Psoas muscle (tissue), 8 donors: Measurements from ENCODE around the gene ARL5C. TPM values are rescaled to one million over a fixed set of nuclear protein-coding genes. Genes with fewer than 3 reads are reported as not detected.
A peak's percentile ranks its signal among the peaks of the same experiment; 100 is the strongest.

Experiments
- ATAC-seq, 4 donors: fragments of 200-7000 bp; cut with Tn5 transposase; one replicate each; pipeline ENCODE4 v1.9.1; 2020; ENCODE audit warnings: moderate library complexity in 3 of 4, mild to moderate bottlenecking in 2 of 4
- DNase-seq, 2 donors: peaks; one replicate each; pipeline ENCODE4 v3.0.0-alpha.2; 2020
- H3K27ac ChIP-seq: fragments of 200-600 bp; one replicate; pipeline ENCODE4 v1.8.0; 2022
- H3K27me3 ChIP-seq, 3 donors: fragments of 200-600 bp in 1 of 3; one replicate each; pipeline versions ENCODE4 v1.6.1 to v1.8.0; 2013 to 2022; ENCODE audit warnings: low read length in 2 of 3, mild to moderate bottlenecking in 2 of 3, moderate library complexity in 1 of 3; ENCODE audit not compliant: insufficient read depth in 3 of 3
- H3K36me3 ChIP-seq, 2 donors: fragments of 200-600 bp in 1 of 2; one replicate each; pipeline versions ENCODE4 v1.6.1 to v1.8.0; 2013 to 2022; ENCODE audit warnings: low read depth in 1 of 2, mild to moderate bottlenecking in 1 of 2, moderate library complexity in 1 of 2; ENCODE audit not compliant: insufficient read depth in 1 of 2
- H3K4me1 ChIP-seq: fragments of 200-600 bp; one replicate; pipeline ENCODE4 v1.8.0; 2022
- H3K4me3 ChIP-seq: fragments of 200-600 bp; one replicate; pipeline ENCODE4 v1.8.0; 2022; ENCODE audit warnings: mild to moderate bottlenecking
- H3K9me3 ChIP-seq: fragments of 200-600 bp; one replicate; pipeline ENCODE4 v1.8.0; 2022
- CTCF ChIP-seq: fragments of 200-600 bp; IDR thresholded peaks from one replicate; pipeline ENCODE4 v1.8.0; 2022; ENCODE audit warnings: antibody characterized with exemption
- WGBS, 3 donors: extraction: QIAGEN DNeasy Blood & Tissue Kit; methylation state at CpG; one replicate each; pipeline versions ENCODE4 v1.1.6 to v1.1.7; 2013; 5-methylcytosine and 5-hydroxymethylcytosine counted together
- intact Hi-C, 2 donors: fragments of 100-400 bp; cut with DNase I; formaldehyde crosslinking; loops; one replicate each; pipeline versions ENCODE4 v1.11.0 to v1.14.2; 2022
- polyA plus RNA-seq, 3 donors: library from polyadenylated mRNA; stranded (reverse); fragments of 200-250 nt; gene quantifications; one replicate each; pipeline ENCODE4 v1.2.3, GENCODE V29; 2013
- total RNA-seq, 4 donors: library from RNA; stranded (reverse); fragmentation: NEBNext Ultra II Directional in 2 of 4; extraction: Animal tissue kit (Norgen Biotek cat#: 25700) in 2 of 4; gene quantifications; one replicate each; pipeline versions ENCODE4 v1.2.1 to v1.2.4, GENCODE V29; 2021 to 2023
- donor health status: healthy with polysubstance abuse.
- donor health status: DM: no; HTN: no; CAD: no; lungs with moderate emphysema.
- donor health status: Bipolar disorder and iron deficiency.
- donor health status: healthy.
- donor health status: DM: yes; HTN: yes; CAD: no.
- donor health status: DM: no; HTN: no; CAD: no.
- donor health status: DM: no; HTN: no; CAD: no.
- donor health status: DM: yes; HTN: yes; CAD: no.

The ARL5C gene
- total and polyA plus RNA-seq, 7 donors, result 0.15 to 1.0 (median 0.15) TPM; not detected in 4

GRCh38 chr17:39150104-39150634 is 15.8 kb downstream of the ARL5C start:
- ATAC-seq (no peak), DNase-seq (peak in 1 of 2 donors; percentile 44)
- H3K9me3 ChIP-seq, result no peaks in the 10 kb centered on the region
- no peaks in the 10 kb centered on the region for H3K36me3 ChIP-seq
- H3K4me3 ChIP-seq, result no peak overlapping the region
- intact Hi-C loops, result loop anchor here (5.0 to 10.0 kb wide), 4 partner anchors 83 to 398 kb away; partner anchors contain the start of gene PSMB3 (in 1 of the 2)
- WGBS, 3 donors, result 63 to 74% (median 72%) methylated on average over 5 of the region's 5 CpGs
- peaks cover 0 to 21% (median 6%) of the 10 kb centered on the region in 3 donors for H3K27me3 ChIP-seq
- H3K27ac ChIP-seq, result no peak overlapping the region
- no peak for TF ChIP-seq CTCF
- H3K4me1 ChIP-seq, result peaks cover 6% of the 10 kb centered on the region

- intact Hi-C loops, result no loop called here
- 67 to 72% (median 70%) methylated on average over 13 of the region's 13 CpGs for WGBS, 3 donors
- peaks cover 2% of the 10 kb centered on the region for H3K4me1 ChIP-seq
- DNase-seq, result peak in 1 of 2 donors; percentile 48
- H3K9me3 ChIP-seq, result no peaks in the 10 kb centered on the region
- no peak overlapping the region for H3K4me3 ChIP-seq
- no peak overlapping the region for H3K27ac ChIP-seq
- no peaks in the 10 kb centered on the region for H3K36me3 ChIP-seq
- peaks cover 0 to 21% (median 6%) of the 10 kb centered on the region in 3 donors for H3K27me3 ChIP-seq
- ATAC-seq, result no peak
- no peak for TF ChIP-seq CTCF
Observed at GRCh38 chr17:39147221-39148185, 18.5 kb downstream of the ARL5C start.

- Histone ChIP-seq H3K27me3 (peaks cover 0 to 16% (median 5%) of the 10 kb centered on the region in 3 donors), H3K4me1 (no peaks in the 10 kb centered on the region), H3K4me3 (no peak overlapping the region), H3K27ac (no peak overlapping the region), H3K9me3 (no peaks in the 10 kb centered on the region), H3K36me3 (no peaks in the 10 kb centered on the region)
- intact Hi-C loops, result no loop called here
- peak in 1 of 2 donors; percentile 4 for DNase-seq
- no peak for TF ChIP-seq CTCF
- WGBS, 3 donors, result 85 to 94% (median 90%) methylated on average over 3 of the region's 3 CpGs
- ATAC-seq, result no peak
Observed at GRCh38 chr17:39146273-39146672, 19.7 kb downstream of the ARL5C start.

GRCh38 chr17:39145143-39145542 is 20.8 kb downstream of the ARL5C start:
- no peaks in the 10 kb centered on the region for H3K9me3 ChIP-seq
- intact Hi-C loops, result no loop called here
- TF ChIP-seq CTCF, result no peak
- WGBS, 3 donors, result 64 to 75% (median 68%) methylated on average over 3 of the region's 3 CpGs
- H3K27ac ChIP-seq, result no peak overlapping the region
- peak in 1 of 2 donors; percentile 48 for DNase-seq
- H3K36me3 ChIP-seq, result no peaks in the 10 kb centered on the region
- no peak for ATAC-seq
- no peaks in the 10 kb centered on the region for H3K4me1 ChIP-seq
- no peak overlapping the region for H3K4me3 ChIP-seq
- H3K27me3 ChIP-seq, result peaks cover 0 to 4% (median 0%) of the 10 kb centered on the region in 3 donors
